Measurements from ENCODE around the gene ACTR3. TPM values are rescaled to one million over a fixed set of nuclear protein-coding genes. Genes with fewer than 3 reads are reported as not detected.

Gene ACTR3
- total and polyA plus RNA-seq, 2 of the 4 experiments (the other 2 are of a cell fraction) = 246 to 307 TPM

DNA sequence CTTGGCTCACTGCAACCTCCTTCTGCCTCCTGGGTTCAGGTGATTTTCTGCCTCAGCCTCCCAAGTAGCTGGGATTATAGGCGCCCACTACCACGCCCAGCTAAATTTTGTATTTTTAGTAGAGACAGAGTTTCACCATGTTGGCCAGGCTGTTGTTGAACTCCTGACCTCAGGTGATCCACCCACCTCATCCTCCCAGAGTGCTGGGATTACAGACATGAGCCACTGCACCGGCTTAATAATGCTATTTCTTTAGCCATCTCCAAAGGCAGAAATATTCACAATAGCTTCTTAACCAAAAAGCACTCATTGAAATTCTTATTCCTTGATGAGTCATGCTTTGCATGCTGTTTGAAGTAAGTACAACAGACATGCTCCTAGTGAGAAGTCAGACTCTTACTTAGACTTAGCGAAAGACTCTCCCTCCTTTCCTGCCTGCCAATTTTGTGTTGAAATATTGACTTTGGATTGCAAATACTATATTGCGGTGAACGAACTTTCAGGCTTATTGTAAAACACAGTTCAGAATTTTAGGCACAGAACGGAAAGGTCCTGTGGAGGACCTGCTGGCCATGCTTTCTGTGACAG is 4.4 kb downstream of the ACTR3 start (continued):
- no peak for TF ChIP-seq RCOR1 (IDR thresholded peaks at IDR 0.05; ENCODE audit: insufficient replicate concordance, low read length)
- TF ChIP-seq CEBPB (IDR thresholded peaks at IDR 0.05; ENCODE audit: low read depth, low read length) = peak; percentile 89
- TF ChIP-seq FOS (IDR thresholded peaks at IDR 0.05; ENCODE audit: low read depth, low read length) = peak; percentile 94
- 0 out of 2 replicates have a peak, but pooled peaks have one; percentile 10 for TF ChIP-seq RAD21 (IDR thresholded peaks at IDR 0.05; ENCODE audit: low read length)
- TF ChIP-seq MAZ (IDR thresholded peaks at IDR 0.05; ENCODE audit: borderline replicate concordance, low read depth, low read length) = no peak
- TF ChIP-seq POLR2A (IDR thresholded peaks at IDR 0.05; ENCODE audit: low read depth, low read length) = no peak
- TF ChIP-seq BHLHE40 (IDR thresholded peaks at IDR 0.05; ENCODE audit: low read depth, low read length) = peak; percentile 48

DNA sequence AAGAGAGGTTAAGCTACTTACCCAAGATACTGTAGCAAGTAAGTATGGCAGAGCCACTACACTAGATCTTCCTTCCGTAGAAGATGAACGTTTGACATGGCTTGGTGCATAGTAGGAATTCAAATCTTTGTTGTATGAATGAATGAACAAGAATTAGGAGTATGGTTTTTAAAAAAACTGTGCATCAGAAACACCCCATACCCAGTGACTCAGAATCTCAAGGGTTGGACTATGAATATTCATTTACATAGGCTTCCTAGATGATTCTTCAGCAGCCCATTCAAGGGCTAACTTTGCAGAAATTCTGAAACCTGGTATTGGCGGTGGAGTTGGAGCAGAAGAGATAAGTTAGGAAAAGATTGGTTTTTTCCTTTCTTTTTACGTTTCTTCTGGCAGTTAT is 5.4 kb downstream of the ACTR3 start:
- intact Hi-C loops (cut with micrococcal nuclease) (no loop called here), in situ Hi-C loops (cut with MboI; ENCODE audit: low sequenced_read_pairs) (no loop called here)
- no peak overlapping the region for H2BK5ac ChIP-seq (ENCODE audit: low read depth, low read length, poor library complexity, severe bottlenecking)

More for the DNA sequence above, 5.4 kb downstream of the ACTR3 start:
- Histone ChIP-seq H3K79me1 (ENCODE audit: low read depth in 1 of 2, low read length in 2 of 2) (peaks cover 0 to 15% of the 10 kb centered on the region in 2 experiments; a peak in 2 of 4 replicates), H4K8ac (ENCODE audit: low read depth in 2 of 2, low read length in 2 of 2) (no peak overlapping the region), H3K36me3 (ENCODE audit: control insufficient read depth, insufficient read depth, low read length) (peaks cover 7% of the 10 kb centered on the region), H2BK120ac (ENCODE audit: low read depth, low read length) (no peak overlapping the region), H3K14ac (replicated peaks; ENCODE audit: low read depth, low read length) (no peak overlapping the region), H3K18ac (ENCODE audit: low read depth, low read length) (no peak overlapping the region), H3K4ac (ENCODE audit: low read depth, low read length) (no peak overlapping the region), H3K27me3 (ENCODE audit: control insufficient read depth, insufficient read depth, low read length) (no peaks in the 10 kb centered on the region), H3K9me1 (ENCODE audit: insufficient read depth, low read length) (peaks cover 12% of the 10 kb centered on the region), H3K9me3 (ENCODE audit: control insufficient read depth, insufficient read depth, low read length) (no peaks in the 10 kb centered on the region), H4K5ac (ENCODE audit: low read depth, low read length) (no peak overlapping the region), H2AFZ (replicated peaks; ENCODE audit: low read length, poor library complexity) (no peak overlapping the region), H3K4me3 (ENCODE audit: insufficient read depth, low read depth, low read length) (no peak overlapping the region), H3K23ac (ENCODE audit: low read depth, low read length) (0 out of 2 replicates have a peak overlapping the region, but pooled peaks have one; percentile 41), H2BK15ac (ENCODE audit: low read depth, low read length) (no peak overlapping the region), H3K27ac (ENCODE audit: insufficient read depth, low read length) (no peak overlapping the region), H3K9ac (ENCODE audit: low read depth, low read length) (no peak overlapping the region), H3K4me1 (ENCODE audit: control insufficient read depth, insufficient read depth, low read length) (peaks cover 17% of the 10 kb centered on the region), H3K56ac (ENCODE audit: extremely low read depth, insufficient read depth, low read length) (no peak overlapping the region), H4K91ac (ENCODE audit: insufficient read depth, low read depth, low read length) (no peak overlapping the region), H4K20me1 (ENCODE audit: insufficient read depth, low read length) (peaks cover 78% of the 10 kb centered on the region), H2AK5ac (ENCODE audit: low read depth, low read length) (no peak overlapping the region), H3K4me2 (ENCODE audit: low read depth, low read length) (peak overlapping the region; percentile 36; the same call in 1 of the 2 replicates), H2AK9ac (replicated peaks; ENCODE audit: low read depth, low read length, poor library complexity) (no peak overlapping the region), H2BK20ac (ENCODE audit: low read depth, low read length) (no peak overlapping the region)
- whole genome bisulfite sequencing, 2 experiments (ENCODE audit: extremely low coverage in 2 of 2, insufficient read length in 1 of 2) = no CpG with 5 or more reads among the region's 4 CpGs
- DNase-seq = no peak
- TF ChIP-seq POLR2A (IDR thresholded peaks at IDR 0.05; ENCODE audit: low read depth, low read length) = no peak
- TF ChIP-seq RAD21 (IDR thresholded peaks at IDR 0.05; ENCODE audit: low read length) = no peak
- no peak for TF ChIP-seq RFX5 (IDR thresholded peaks at IDR 0.05; ENCODE audit: low read depth, low read length)
- TF ChIP-seq, protein P1, sequence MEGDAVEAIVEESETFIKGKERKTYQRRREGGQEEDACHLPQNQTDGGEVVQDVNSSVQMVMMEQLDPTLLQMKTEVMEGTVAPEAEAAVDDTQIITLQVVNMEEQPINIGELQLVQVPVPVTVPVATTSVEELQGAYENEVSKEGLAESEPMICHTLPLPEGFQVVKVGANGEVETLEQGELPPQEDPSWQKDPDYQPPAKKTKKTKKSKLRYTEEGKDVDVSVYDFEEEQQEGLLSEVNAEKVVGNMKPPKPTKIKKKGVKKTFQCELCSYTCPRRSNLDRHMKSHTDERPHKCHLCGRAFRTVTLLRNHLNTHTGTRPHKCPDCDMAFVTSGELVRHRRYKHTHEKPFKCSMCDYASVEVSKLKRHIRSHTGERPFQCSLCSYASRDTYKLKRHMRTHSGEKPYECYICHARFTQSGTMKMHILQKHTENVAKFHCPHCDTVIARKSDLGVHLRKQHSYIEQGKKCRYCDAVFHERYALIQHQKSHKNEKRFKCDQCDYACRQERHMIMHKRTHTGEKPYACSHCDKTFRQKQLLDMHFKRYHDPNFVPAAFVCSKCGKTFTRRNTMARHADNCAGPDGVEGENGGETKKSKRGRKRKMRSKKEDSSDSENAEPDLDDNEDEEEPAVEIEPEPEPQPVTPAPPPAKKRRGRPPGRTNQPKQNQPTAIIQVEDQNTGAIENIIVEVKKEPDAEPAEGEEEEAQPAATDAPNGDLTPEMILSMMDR (conservative IDR thresholded peaks at IDR 0.05; ENCODE audit: low read depth, low read length) = no peak
- TF ChIP-seq, protein P2, sequence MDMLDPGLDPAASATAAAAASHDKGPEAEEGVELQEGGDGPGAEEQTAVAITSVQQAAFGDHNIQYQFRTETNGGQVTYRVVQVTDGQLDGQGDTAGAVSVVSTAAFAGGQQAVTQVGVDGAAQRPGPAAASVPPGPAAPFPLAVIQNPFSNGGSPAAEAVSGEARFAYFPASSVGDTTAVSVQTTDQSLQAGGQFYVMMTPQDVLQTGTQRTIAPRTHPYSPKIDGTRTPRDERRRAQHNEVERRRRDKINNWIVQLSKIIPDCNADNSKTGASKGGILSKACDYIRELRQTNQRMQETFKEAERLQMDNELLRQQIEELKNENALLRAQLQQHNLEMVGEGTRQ (IDR thresholded peaks at IDR 0.05; ENCODE audit: low read depth, low read length) = no peak
- TF ChIP-seq MXI1 (IDR thresholded peaks at IDR 0.05; ENCODE audit: borderline replicate concordance, low read depth, low read length) = no peak
- TF ChIP-seq MAZ (IDR thresholded peaks at IDR 0.05; ENCODE audit: borderline replicate concordance, low read depth, low read length) = no peak
- TF ChIP-seq SMC3 (IDR thresholded peaks at IDR 0.05; ENCODE audit: low read depth, low read length) = no peak
- no peak for TF ChIP-seq FOS (IDR thresholded peaks at IDR 0.05; ENCODE audit: low read depth, low read length)
- TF ChIP-seq MAFK (IDR thresholded peaks at IDR 0.05; ENCODE audit: low read depth, low read length) = no peak
- TF ChIP-seq BHLHE40 (IDR thresholded peaks at IDR 0.05; ENCODE audit: low read depth, low read length) = no peak
- no peak for TF ChIP-seq NFE2L2 (IDR thresholded peaks at IDR 0.05; ENCODE audit: low read depth, low read length)
- dilution Hi-C loops (cut with HindIII; ENCODE audit: low sequenced_read_pairs, unreplicated experiment) = no loop called here
- ATAC-seq (ENCODE audit: low read depth) = no peak
- POLR2A ChIA-PET (ENCODE audit: unreplicated experiment) = interaction anchor here (0.7 kb wide), 1 partner anchor 39 kb away, joined by 3 read pairs; no protein-coding TSS in a partner anchor
- BruUV-seq (replicated peaks) = no TSS peak
- CTCF ChIA-PET = interaction anchor here (0.8 kb wide), 1 partner anchor 11 kb away, joined by 3 read pairs; no protein-coding TSS in a partner anchor
